B cell (primary cell): ENCODE measurements around the gene ALOX5AP. TPM values are rescaled to one million over a fixed set of nuclear protein-coding genes. Genes with fewer than 3 reads are reported as not detected.

Source experiments
- ATAC-seq: fragments of 200-7000 bp; cut with Tn5 transposase; one replicate; pipeline ENCODE4 v1.10.0; 2021; ENCODE audit warnings: low read depth, mild to moderate bottlenecking, moderate number of reproducible peaks, moderate library complexity
- CTCF ChIA-PET: fragments of 350-600 bp; sonication (Branson Sonifier 250); formaldehyde crosslinking; loops from one replicate; lab custom pipeline; 2021; ENCODE audit warnings: antibody characterized with exemption, inconsistent platforms; lab: Charles Lee
- POLR2A ChIA-PET: fragments of 350-600 bp; sonication (Branson Sonifier 250); formaldehyde crosslinking; loops from one replicate; lab custom pipeline; 2021; ENCODE audit warnings: antibody characterized with exemption; lab: Charles Lee
- DNase-seq: peaks from one replicate; pipeline ENCODE4 v3.0.0; 2013
- H2AFZ ChIP-seq: 2 replicates; pipeline ENCODE4 v1.6.1; 2012; ENCODE audit warnings: mild to moderate bottlenecking, low read depth, low read length; ENCODE audit not compliant: insufficient read depth, poor library complexity, severe bottlenecking
- H3K27ac ChIP-seq, 2 donors: 1 replicate in 1 of 2; 2 replicates in 1 of 2; pipeline ENCODE4 v1.5.1; 2012 to 2013; ENCODE audit warnings: low read length in 2 of 2, mild to moderate bottlenecking in 2 of 2, moderate library complexity in 1 of 2
- H3K27me3 ChIP-seq, 4 experiments: fragments of 200-600 bp in 1 of 4; sonication (generic) in 1 of 4; replicated peaks in 1 of 4; 1 replicate in 2 of 4; 2 replicates in 2 of 4; pipeline versions ENCODE4 v1.6.1 to v1.7.0; 2013 to 2016; ENCODE audit warnings: low read length in 3 of 4, mild to moderate bottlenecking in 2 of 4, mixed read lengths in 1 of 4, moderate library complexity in 1 of 4; ENCODE audit not compliant: insufficient read depth in 4 of 4, control insufficient read depth in 3 of 4; ENCODE audit errors: control extremely low read depth in 1 of 4
- H3K36me3 ChIP-seq, 2 experiments: replicated peaks in 1 of 2; 1 replicate in 1 of 2; 2 replicates in 1 of 2; pipeline versions ENCODE4 v1.6.1 to v1.7.1; 2013; ENCODE audit warnings: low read length in 1 of 2; ENCODE audit not compliant: insufficient read depth in 2 of 2, control insufficient read depth in 1 of 2; ENCODE audit errors: control extremely low read depth in 1 of 2, extremely low read depth in 1 of 2
- H3K4me1 ChIP-seq, 2 donors: fragments of 200-600 bp in 1 of 2; sonication (generic) in 1 of 2; 1 replicate in 1 of 2; 2 replicates in 1 of 2; pipeline versions ENCODE4 v1.5.1 to v1.6.1; 2013 to 2017; ENCODE audit warnings: low read length in 2 of 2; ENCODE audit not compliant: control insufficient read depth in 2 of 2, insufficient read depth in 2 of 2
- H3K4me2 ChIP-seq: replicated peaks from 2 replicates; pipeline ENCODE3; 2012; ENCODE audit warnings: mild to moderate bottlenecking, low read depth, low read length; ENCODE audit not compliant: poor library complexity, severe bottlenecking
- H3K4me3 ChIP-seq, 5 experiments: fragments of 200-600 bp in 1 of 5; sonication (generic) in 1 of 5; 1 replicate in 3 of 5; 2 replicates in 2 of 5; pipeline versions ENCODE4 v1.5.1 to v1.7.0; 2011 to 2016; ENCODE audit warnings: low read length in 4 of 5, mild to moderate bottlenecking in 4 of 5, low read depth in 2 of 5, control low read depth in 1 of 5, moderate library complexity in 1 of 5; ENCODE audit not compliant: insufficient read depth in 1 of 5; ENCODE audit errors: control extremely low read depth in 1 of 5, extremely low read depth in 1 of 5
- H3K79me2 ChIP-seq: fragments of 200-600 bp; sonication (generic); one replicate; pipeline ENCODE4 v1.6.0; 2016; ENCODE audit warnings: low read length; ENCODE audit not compliant: control insufficient read depth, insufficient read depth
- H3K9ac ChIP-seq: fragments of 200-600 bp; sonication (generic); 2 replicates; pipeline ENCODE4 v1.6.1; 2017; ENCODE audit warnings: mild to moderate bottlenecking, low read length, moderate library complexity
- H3K9me3 ChIP-seq, 3 donors: one replicate each; pipeline versions ENCODE4 v1.6.1 to v1.7.1; 2013; ENCODE audit warnings: low read length in 2 of 3; ENCODE audit not compliant: control insufficient read depth in 2 of 3, insufficient read depth in 1 of 3; ENCODE audit errors: control extremely low read depth in 1 of 3
- H4K20me1 ChIP-seq: 2 replicates; pipeline ENCODE4 v1.6.0; 2012; ENCODE audit warnings: mild to moderate bottlenecking, low read length; ENCODE audit not compliant: insufficient read depth, control insufficient read depth, poor library complexity, severe bottlenecking
- H3K27ac Mint-ChIP-seq: one replicate; pipeline ENCODE4 v1.8.0; 2021; ENCODE audit warnings: mixed read lengths
- H3K27me3 Mint-ChIP-seq: one replicate; pipeline ENCODE4 v1.8.0; 2021; ENCODE audit warnings: mixed read lengths
- H3K4me1 Mint-ChIP-seq: one replicate; pipeline ENCODE4 v1.8.0; 2021; ENCODE audit warnings: mixed read lengths
- H3K4me3 Mint-ChIP-seq: one replicate; pipeline ENCODE4 v1.8.0; 2021; ENCODE audit warnings: mixed read lengths
- H3K9me3 Mint-ChIP-seq: one replicate; pipeline ENCODE4 v1.8.0; 2022; ENCODE audit warnings: mixed read lengths; ENCODE audit not compliant: insufficient read depth
- CTCF ChIP-seq: fragments of 200-600 bp; IDR thresholded peaks from one replicate; pipeline ENCODE4 v1.8.0; 2022; ENCODE audit warnings: antibody characterized with exemption, mild to moderate bottlenecking
- EZH2 ChIP-seq: IDR thresholded peaks from 2 replicates; pipeline ENCODE4 v1.6.1; 2012; ENCODE audit warnings: borderline replicate concordance, low read depth, mild to moderate bottlenecking, moderate library complexity, low read length; ENCODE audit not compliant: insufficient read depth, poor library complexity, severe bottlenecking
- whole genome bisulfite sequencing: methylation state at CpG from one replicate; pipeline ENCODE4 v1.1.5; 2013; ENCODE audit warnings: missing lambda C conversion rate; ENCODE audit not compliant: insufficient coverage; 5-methylcytosine and 5-hydroxymethylcytosine counted together
- intact Hi-C: fragments of 100-400 bp; cut with micrococcal nuclease; formaldehyde crosslinking; loops from one replicate; pipeline ENCODE4 v1.10.0; 2022
- polyA plus RNA-seq: library from polyadenylated mRNA; depleted of rRNA; stranded (reverse); fragments of >200 nt; gene quantifications from 2 replicates; pipeline ENCODE4 v1.2.3, GENCODE V29; 2012
- total RNA-seq, 2 donors: library from RNA; stranded (reverse); fragments of 120-200 nt in 1 of 2; gene quantifications; 1 replicate in 1 of 2; 2 replicates in 1 of 2; pipeline versions ENCODE4 v1.2.3 to v1.2.4, GENCODE V29; 2013 to 2022

Gene ALOX5AP
- total and polyA plus RNA-seq, 2 donors (not counting 1 experiment from before 2014, with no cell fraction given), result 81.4 to 87.5 TPM

DNA sequence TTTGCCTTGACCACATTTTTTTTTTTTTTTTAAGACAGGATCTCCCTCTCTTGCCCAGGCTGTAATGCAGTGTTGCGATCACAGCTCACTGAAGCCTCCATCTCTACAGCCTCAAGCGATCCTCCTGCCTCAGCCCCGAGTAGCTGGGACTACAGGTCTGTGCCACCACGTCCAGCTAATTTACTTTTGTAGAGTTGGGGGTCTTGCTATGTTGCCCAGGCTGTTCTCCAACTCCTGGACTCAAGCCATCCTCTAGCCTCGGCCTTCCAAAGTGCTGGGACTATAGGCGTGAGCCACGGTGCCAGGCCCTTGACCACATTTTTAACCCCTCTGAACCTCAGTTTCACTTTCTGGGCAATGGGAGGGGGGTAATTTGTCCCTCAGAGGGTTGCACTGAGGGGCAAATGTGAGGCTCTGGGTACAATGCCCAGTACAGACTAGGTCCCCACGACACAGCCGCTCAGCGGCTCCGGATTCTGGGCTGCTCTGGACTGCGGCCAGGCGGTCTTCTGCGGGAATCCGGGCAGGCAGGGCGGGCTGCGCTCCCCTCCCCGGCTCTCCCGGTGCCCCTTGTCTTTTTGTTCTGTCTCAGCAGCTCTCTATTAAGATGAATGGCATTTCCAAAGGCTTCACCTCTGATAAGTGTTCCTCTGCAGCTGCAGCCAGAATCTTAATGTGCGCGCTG, 3.8 kb upstream of the ALOX5AP start:
- POLR2A ChIA-PET, result no interaction called here
- H3K27me3 Mint-ChIP-seq, result no peaks in the 10 kb centered on the region
- no peak overlapping the region for H3K27ac ChIP-seq

More for the DNA sequence above, 3.8 kb upstream of the ALOX5AP start:
- Histone ChIP-seq H3K79me2 (peaks cover 34% of the 10 kb centered on the region), H3K9ac (no peak overlapping the region), H3K36me3 (no peaks in the 10 kb centered on the region), H3K4me2 (no peak overlapping the region), H3K4me1 (peaks cover 24 to 25% of the 10 kb centered on the region in 2 donors), H3K27me3 (no peaks in the 10 kb centered on the region), H3K9me3 (no peaks in the 10 kb centered on the region), H3K4me3 (no peak overlapping the region), H4K20me1 (no peaks in the 10 kb centered on the region), H2AFZ (no peak overlapping the region)
- WGBS, result 97% methylated on average over 17 of the region's 21 CpGs
- TF ChIP-seq CTCF, result no peak
- TF ChIP-seq EZH2, result no peak
- CTCF ChIA-PET, result no interaction called here
- Mint-ChIP-seq H3K4me3 (no peak overlapping the region), H3K27ac (no peak overlapping the region), H3K4me1 (peaks cover 24% of the 10 kb centered on the region), H3K9me3 (no peaks in the 10 kb centered on the region)
- DNase-seq (no peak), ATAC-seq (no peak)
- intact Hi-C loops, result loop anchor here (10.0 kb wide), 2 partner anchors 1137 to 1237 kb away; partner anchors contain the start of gene SLC7A1
